WI38 (cell line): ENCODE results near the gene IGF1R.

Source experiments
- H3K4me3 ChIP-seq: 2 replicates; pipeline ENCODE4 v1.5.1; 2011; ENCODE audit warnings: low read depth, mild to moderate bottlenecking, control low read depth, low read length
- CTCF ChIP-seq: IDR thresholded peaks from 2 replicates; pipeline ENCODE4 v1.5.1; 2012; ENCODE audit warnings: low read depth, mild to moderate bottlenecking, control low read depth, low read length

Gene IGF1R

GRCh38 chr15:98887976-98888375 is 239.6 kb downstream of the IGF1R start:
- H3K4me3 ChIP-seq = no peak overlapping the region
- no peak for TF ChIP-seq CTCF

- TF ChIP-seq CTCF = no peak
- H3K4me3 ChIP-seq = no peak overlapping the region
Observed at GRCh38 chr15:98888820-98889479, 240.6 kb downstream of the IGF1R start.

- TF ChIP-seq CTCF = no peak
- H3K4me3 ChIP-seq = peak overlapping the region; percentile 34
Observed at GRCh38 chr15:98889930-98890695, 241.8 kb downstream of the IGF1R start.

- TF ChIP-seq CTCF = no peak
- H3K4me3 ChIP-seq = no peak overlapping the region
Observed at GRCh38 chr15:98891301-98891700, 243.0 kb downstream of the IGF1R start.

- TF ChIP-seq CTCF = no peak
- H3K4me3 ChIP-seq = no peak overlapping the region
Observed at GRCh38 chr15:98893401-98893800, 245.1 kb downstream of the IGF1R start.

- TF ChIP-seq CTCF = no peak
- no peak overlapping the region for H3K4me3 ChIP-seq
Observed at GRCh38 chr15:98894312-98894711, 246.0 kb downstream of the IGF1R start.

GRCh38 chr15:98896002-98896721 is 247.8 kb downstream of the IGF1R start:
- TF ChIP-seq CTCF = no peak
- peak overlapping the region; percentile 24; the same call in 1 of the 2 replicates for H3K4me3 ChIP-seq
